GM18526 (cell line): Measurements from ENCODE around the gene HMMR.

Experiments used
- POLR2A ChIP-seq: IDR thresholded peaks from 3 replicates; pipeline ENCODE4 v1.6.1; 2011; ENCODE audit not compliant: insufficient read length; ENCODE audit errors: extremely low read depth

HMMR gene, protein sequence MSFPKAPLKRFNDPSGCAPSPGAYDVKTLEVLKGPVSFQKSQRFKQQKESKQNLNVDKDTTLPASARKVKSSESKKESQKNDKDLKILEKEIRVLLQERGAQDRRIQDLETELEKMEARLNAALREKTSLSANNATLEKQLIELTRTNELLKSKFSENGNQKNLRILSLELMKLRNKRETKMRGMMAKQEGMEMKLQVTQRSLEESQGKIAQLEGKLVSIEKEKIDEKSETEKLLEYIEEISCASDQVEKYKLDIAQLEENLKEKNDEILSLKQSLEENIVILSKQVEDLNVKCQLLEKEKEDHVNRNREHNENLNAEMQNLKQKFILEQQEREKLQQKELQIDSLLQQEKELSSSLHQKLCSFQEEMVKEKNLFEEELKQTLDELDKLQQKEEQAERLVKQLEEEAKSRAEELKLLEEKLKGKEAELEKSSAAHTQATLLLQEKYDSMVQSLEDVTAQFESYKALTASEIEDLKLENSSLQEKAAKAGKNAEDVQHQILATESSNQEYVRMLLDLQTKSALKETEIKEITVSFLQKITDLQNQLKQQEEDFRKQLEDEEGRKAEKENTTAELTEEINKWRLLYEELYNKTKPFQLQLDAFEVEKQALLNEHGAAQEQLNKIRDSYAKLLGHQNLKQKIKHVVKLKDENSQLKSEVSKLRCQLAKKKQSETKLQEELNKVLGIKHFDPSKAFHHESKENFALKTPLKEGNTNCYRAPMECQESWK

DNA sequence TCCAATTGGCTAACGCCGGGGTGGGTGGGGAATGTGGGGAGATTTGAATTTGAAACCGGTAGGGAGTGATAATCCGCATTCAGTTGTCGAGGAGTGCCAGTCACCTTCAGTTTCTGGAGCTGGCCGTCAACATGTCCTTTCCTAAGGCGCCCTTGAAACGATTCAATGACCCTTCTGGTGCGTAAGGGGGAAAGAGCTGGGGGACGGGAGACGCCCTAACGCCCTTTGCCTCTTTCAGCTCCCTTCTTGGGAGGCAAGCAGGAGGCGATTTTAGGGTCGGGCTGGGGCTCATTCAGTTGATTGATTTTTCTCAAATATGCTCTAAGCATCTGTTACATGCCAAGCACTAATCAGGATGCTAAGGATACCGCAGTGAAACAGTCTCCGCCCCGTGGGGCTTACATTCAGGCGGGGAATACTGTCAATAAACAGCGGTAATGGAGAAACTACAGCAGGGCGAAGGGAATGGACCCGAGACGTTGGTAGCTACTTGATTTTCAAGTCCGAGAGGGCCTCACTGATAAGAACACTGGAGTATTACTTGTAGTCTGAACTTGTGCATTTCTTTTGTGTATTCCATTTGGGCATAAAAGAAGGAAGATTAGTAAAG is at the start of gene HMMR:
Gene HMMR, plus strand, starts transcription at position 71 of the 610 bp plus-strand sequence. Its CDS starts 61 bp downstream, at position 132.
- peak; percentile 64 for TF ChIP-seq POLR2A

DNA sequence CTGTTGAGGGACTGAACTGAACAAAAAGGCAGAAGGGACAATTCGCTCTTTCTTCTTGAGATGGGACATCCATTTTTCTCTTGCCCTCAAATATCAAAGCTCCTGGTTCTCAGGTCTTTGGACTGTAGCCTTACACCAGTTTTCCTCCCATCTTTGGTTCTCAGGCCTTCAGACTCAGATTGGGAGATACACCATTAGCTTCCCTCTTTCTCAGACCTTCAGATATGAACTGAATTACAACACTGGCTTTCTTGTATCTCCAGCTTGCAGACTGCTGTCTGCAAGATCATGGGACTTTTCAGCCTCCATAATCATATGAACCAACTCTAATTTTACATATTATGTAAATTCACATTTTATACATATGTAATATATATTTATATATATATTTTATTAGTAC is 35.6 kb upstream of the HMMR start:
- TF ChIP-seq POLR2A: no peak

DNA sequence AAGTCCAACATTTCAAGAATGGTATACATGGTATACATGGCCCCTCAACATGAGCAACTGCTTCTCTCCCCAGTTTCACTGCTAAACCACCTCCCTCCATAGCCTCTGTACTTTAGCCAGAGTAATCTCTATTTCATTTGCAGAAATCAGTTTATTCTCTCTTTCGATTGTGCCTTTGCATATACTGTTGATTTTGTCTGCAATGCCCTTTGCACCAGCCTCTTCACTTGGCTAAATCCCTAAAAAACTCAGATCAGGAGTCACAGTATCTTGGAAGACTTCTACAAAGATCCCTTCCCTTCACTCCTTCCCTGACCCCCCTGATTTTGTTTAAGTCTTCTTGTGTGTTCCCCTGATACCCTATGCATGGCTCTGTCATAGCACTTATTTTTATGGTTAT is 27.9 kb upstream of the HMMR start:
- no peak for TF ChIP-seq POLR2A

DNA sequence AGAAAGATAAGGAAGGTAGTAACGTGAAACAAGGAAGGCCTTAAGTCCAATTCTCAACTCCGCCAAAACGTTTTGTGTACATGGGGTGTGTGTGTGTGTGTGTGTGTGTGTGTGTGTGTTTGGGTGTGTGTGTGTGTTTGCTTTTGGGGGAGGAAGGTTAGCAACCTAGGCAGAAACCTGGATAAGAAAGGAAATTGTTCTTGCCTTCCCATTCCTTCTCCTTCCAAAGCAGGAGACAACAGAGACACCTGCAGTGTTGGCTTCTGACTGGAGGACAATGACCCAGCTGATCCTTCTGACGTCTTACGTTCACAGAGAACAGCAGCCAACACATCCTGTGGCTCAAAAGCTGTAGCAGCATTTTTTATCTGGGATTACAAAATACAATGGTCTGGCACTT is 27.2 kb upstream of the HMMR start:
- TF ChIP-seq POLR2A: no peak

DNA sequence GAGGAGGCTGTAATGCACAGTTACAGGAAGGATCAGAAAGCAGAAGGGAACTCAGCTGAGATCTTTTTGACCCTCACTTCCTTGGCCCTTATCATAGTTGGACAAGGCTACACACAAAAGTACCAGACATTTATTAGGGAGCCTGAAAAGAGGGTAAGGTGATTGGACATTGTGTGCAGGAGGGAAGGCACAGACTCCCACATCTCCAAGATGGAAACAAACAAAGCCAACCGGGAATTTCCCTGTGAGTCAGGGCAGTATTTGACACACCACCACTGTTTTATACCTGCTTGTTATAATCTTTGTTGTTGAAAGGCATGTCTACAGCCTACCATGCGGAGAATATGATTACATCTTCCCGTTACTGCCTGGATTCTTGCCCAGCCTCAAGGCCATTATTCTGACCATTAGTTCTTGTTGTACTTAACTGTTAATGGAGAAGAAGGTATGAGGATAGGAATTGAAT is 26.0 kb upstream of the HMMR start:
- no peak for TF ChIP-seq POLR2A

DNA sequence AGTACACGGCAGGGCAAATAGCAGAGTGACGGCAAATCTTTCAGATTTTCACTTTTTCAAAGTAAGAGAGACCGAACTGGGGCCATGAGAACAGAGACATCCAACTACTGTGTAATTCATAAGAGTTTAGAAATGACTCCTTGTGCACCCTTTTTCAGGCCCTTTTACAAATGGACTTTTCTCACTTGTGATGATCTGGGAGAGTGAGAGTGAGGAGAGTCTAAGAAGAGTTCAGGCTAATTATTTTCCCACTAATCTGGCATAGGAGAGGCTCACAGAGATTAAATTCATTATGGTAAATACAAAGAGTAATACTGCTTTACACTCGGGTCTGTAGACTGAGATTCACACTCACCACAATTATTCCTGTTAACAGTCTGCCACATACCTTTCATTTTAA is 23.9 kb upstream of the HMMR start:
- no peak for TF ChIP-seq POLR2A

DNA sequence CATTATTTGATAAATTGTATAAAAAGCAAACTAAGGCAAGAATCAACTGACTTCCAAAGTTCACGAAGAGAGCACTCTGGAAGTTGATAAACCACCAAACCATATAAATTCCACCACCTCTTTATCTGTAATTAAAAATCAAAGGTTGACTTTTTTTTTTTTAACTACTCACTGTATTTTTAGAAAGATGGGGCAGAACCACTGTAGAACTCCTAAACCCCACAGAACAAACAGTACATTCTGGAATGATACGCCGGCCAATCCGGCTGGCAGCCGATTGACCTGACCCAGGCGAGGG is 23.5 kb upstream of the HMMR start:
- no peak for TF ChIP-seq POLR2A

DNA sequence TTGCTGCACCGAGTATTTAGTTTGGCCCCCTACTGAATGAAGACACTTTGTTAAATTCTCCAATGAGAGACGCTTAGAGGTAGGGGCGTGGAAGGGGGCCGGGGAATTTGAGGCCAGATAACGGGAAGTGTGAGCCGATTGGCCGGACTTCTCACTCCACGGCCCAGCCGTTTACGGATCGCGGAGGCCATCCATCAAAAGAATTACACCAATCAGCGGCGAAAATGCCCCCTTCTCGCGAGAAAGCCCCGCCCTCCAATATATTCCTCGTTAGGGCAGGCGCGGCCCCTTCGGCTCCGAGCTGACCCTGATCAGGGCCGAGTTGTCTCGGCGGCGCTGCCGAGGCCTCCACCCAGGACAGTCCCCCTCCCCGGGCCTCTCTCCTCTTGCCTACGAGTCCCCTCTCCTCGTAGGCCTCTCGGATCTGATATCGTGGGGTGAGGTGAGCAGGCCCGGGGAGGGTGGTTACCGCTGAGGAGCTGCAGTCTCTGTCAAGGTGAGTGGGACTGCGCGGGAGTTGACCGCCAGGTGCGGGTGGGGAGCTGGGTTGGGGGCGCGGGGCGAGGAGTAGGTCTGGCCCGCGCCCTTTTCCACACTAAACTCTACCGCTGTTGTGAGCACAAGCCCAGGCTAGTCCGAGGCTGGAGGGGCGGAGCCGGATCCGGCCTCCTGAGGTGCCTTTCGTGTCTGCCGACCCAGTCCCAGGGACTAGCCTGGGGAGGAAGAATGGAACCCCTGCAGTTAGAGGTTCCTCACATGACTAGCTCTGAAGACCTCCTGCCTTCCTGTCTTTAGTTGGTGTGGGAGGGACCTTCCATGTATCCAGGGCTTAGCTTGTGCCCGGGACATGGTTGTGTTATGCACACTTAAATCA is 22.9 kb upstream of the HMMR start, which contains the start of gene CCNG1:
Gene CCNG1, plus strand, starts transcription at position 287 of the 874 bp plus-strand sequence. CDS start 1,662 bp downstream, outside the sequence.
- peak; percentile 98 for TF ChIP-seq POLR2A

DNA sequence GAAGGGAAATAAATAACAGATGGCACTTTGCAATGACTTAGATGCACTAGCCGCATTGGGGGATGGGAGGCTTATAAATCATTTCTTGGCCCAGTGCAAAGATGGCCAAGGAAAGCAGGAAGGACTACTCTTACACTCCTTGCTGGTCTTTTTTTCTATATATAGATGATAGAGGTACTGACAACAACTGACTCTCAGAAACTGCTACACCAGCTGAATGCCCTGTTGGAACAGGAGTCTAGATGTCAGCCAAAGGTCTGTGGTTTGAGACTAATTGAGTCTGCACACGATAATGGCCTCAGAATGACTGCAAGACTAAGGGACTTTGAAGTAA is 21.4 kb upstream of the HMMR start:
- TF ChIP-seq POLR2A: no peak

DNA sequence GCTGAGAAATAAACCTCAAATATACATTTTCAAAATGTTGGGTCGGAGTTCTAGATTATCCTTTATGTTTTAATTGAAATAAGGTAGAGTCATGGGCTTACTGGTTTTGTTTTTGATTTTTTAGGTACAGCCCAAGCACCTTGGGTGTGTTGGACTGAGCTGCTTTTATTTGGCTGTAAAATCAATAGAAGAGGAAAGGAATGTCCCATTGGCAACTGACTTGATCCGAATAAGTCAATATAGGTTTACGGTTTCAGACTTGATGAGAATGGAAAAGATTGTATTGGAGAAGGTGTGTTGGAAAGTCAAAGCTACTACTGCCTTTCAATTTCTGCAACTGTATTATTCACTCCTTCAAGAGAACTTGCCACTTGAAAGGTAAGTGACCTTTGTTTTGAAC is 19.5 kb upstream of the HMMR start:
- TF ChIP-seq POLR2A: no peak

DNA sequence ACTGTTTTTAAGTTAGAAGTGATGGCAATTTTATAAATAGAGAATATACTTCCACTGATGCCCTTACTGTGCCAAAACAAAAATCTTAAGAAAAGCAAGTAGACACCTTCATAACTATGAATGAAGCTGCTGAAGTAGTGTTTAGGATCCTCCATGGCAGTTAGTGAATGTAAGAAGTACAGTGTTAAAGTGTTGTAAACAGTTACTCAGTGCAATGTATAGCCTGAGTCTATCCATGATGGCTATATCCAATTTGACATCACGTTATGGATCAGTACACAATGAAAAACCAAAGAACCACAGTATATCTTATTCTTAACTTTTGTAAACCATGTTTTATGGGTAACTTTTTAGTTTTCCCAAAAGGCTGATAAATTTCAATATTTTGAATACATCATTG is 15.9 kb upstream of the HMMR start:
- no peak for TF ChIP-seq POLR2A

DNA sequence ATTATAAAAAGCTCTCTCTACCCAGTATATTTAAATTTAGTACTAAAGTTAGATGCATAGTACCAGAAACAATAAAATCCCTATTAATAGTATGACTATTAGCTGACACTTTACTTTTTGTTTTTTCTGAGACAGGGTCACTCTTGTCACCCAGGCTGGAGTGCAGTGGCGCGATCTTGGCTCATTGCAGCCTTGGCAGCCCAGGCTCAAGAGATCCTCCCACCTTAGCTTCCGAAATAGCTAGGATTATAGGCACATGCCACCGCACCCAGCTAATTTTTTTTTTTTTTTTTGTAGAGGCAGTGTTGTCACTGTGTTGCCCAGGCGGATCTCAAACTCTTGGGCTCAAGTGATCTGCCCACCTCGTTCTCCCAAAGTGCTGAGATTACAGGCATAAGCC is 15.1 kb upstream of the HMMR start:
- no peak for TF ChIP-seq POLR2A

DNA sequence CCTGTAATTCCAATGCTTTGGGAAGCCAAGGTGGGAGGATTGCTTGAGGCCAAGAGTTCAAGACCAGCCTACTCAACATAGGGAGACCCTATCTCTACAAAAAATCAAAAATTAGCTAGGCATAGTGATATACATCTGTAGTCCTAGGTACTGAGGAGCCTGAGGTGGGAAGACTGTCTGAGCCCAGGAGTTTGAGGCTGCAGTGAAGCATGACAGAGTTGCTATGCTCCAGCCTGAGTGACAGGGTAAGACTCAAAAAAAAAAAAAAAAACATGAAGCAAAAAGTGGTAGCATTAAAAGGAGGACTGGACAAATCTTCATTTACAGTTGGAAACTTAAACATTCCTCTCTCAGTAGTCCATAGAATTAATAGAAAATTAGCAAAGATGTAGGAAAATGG is 13.2 kb upstream of the HMMR start:
- TF ChIP-seq POLR2A: no peak

DNA sequence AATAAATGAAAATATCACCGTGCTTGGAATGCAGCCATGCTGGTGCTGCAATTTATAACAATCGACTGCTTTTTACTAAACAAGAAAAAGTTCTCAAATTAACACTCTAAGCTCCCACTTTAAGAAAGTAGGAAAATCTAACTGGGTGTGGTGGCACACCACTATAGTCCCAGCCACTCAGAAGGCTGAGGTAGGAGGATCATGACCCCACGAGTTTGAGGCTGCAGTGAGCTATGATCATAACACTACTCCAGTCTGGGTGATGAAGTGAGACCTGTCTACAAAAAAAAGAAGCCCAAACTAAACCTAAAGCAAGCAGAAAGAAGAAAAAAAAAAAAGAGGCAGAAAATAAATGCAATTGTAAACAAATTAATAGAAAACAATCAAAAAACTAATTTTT is 12.6 kb upstream of the HMMR start:
- no peak for TF ChIP-seq POLR2A

DNA sequence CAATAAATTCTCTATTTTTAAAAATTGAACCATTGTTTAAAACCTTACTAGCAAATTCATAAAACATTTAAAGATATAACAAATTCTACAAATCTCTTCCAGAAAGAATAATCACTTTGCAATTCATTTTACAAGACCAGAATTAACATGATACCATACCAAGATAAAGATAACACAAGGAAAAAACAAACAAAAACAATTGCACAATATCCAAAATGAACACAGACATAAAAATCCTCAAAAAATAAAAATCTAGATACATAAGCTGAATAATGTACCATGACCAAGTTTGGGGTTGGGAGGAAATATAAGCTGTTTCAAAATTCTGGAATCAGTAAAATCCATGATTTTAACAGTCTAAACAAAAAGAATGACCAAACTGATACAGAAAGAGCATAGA is 11.9 kb upstream of the HMMR start:
- TF ChIP-seq POLR2A: no peak
